ENCODE data around the gene CRB3. TPM values are rescaled to one million over a fixed set of nuclear protein-coding genes. Genes with fewer than 3 reads are reported as not detected.

Gene CRB3, protein sequence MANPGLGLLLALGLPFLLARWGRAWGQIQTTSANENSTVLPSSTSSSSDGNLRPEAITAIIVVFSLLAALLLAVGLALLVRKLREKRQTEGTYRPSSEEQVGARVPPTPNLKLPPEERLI
- 10 to 100 TPM; 23.1 to 39.3 TPM for total RNA-seq

DNA sequence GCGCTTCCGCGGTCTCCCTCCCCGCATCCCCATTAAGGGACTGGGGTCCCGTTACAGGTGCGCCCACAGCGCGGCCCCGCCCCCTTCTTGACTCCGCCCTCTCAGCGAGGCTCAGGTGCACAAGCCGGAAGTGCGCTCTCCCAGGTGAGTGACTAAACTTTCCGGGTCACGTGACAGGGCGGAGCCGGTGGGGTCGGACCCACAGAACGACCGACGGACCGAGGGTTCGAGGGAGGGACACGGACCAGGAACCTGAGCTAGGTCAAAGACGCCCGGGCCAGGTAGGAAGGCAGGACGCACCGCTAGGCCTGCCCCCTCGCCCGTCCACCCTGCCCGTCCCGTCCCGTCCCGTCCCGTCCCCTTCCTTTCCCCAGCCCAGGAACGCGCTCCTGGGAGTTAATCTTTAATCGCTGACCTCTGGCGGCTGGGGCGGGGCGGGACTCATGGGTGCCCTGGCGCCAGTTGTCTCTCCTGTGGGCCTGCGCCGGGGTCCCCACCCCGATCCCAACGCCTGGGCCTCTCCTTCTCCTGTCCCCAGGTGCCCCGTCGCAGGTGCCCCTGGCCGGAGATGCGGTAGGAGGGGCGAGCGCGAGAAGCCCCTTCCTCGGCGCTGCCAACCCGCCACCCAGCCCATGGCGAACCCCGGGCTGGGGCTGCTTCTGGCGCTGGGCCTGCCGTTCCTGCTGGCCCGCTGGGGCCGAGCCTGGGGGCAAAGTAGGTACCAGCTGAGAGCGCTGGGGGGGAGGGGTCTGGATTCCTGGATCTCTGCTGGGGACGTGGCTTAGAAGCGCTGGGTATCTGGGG lies at the start of gene CRB3:
Gene CRB3, plus strand, starts transcription at position 202 of the 804 bp plus-strand sequence. Its CDS starts 431 bp downstream, at position 633.
- peak; percentile 94 for TF ChIP-seq POLR2AphosphoS5 (IDR thresholded peaks at IDR 0.05)
- no peak for TF ChIP-seq CTCF (IDR thresholded peaks at IDR 0.05)
- TF ChIP-seq POLR2A (IDR thresholded peaks at IDR 0.05), result peak; percentile 73
- Histone ChIP-seq H3K27me3 (replicated peaks; ENCODE audit: insufficient read depth) (no peaks in the 10 kb centered on the region), H3K4me1 (replicated peaks) (no peaks in the 10 kb centered on the region), H3K36me3 (no peaks in the 10 kb centered on the region), H3K9me3 (no peaks in the 10 kb centered on the region), H3K4me3 (peak within 1 kb of the TSS; percentile 75), H3K27ac (peak within 1 kb of the TSS; percentile 61 to 70)
- DNase-seq (ENCODE audit: low spot score), result peak; percentile 90
- 2% methylated on average over 55 of the region's 65 CpGs for WGBS
- intact Hi-C loops (cut with DNase I), result no loop called here

GRCh38 chr19:6414793-6415590 lies 49.1 kb upstream of the CRB3 start:
- TF ChIP-seq POLR2AphosphoS5 (IDR thresholded peaks at IDR 0.05), result no peak
- 89% methylated on average over 45 of the region's 47 CpGs for WGBS
- intact Hi-C loops (cut with DNase I), result loop anchor here (5.0 kb wide), 1 partner anchor 193 kb away; no protein-coding TSS in a partner anchor
- Histone ChIP-seq H3K4me1 (replicated peaks) (no peaks in the 10 kb centered on the region), H3K27me3 (replicated peaks; ENCODE audit: insufficient read depth) (no peaks in the 10 kb centered on the region), H3K9me3 (no peaks in the 10 kb centered on the region), H3K4me3 (no peak overlapping the region), H3K27ac (no peak overlapping the region), H3K36me3 (peaks cover 16 to 52% of the 10 kb centered on the region in 2 donors)
- DNase-seq (ENCODE audit: low spot score), result no peak

DNA sequence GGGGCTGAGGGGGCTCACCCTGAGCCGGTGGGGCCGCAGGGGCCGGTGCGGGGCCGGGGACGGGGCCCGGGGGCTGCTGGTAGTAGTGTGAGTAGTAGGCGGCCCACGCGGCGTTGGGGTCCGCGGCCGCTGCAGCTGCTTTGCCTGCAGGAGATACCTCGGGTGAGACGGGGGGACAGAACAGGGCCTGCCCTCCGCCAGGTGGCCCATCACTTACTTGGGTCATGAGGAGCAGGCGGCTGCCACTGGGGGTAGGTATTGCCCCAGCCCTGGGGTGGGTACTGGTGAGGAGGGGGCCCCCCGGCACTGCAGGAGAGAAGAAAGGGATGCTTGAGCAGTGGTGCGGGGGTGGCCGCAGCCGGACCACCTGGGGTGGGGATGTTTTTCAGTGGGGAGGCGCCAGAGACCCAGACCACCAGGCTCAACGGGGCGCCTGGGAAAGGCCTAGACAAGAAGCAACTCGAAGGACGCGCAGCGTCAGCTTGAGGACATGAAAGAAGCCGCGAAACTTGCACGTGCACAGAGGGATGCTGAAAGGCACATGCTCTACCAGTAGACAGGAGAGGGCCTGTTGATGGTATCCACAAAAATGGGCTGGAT lies 48.4 kb upstream of the CRB3 start:
- Histone ChIP-seq H3K4me1 (replicated peaks) (no peaks in the 10 kb centered on the region), H3K27ac (no peak overlapping the region), H3K27me3 (replicated peaks; ENCODE audit: insufficient read depth) (no peaks in the 10 kb centered on the region), H3K4me3 (no peak overlapping the region), H3K36me3 (peaks cover 16 to 56% of the 10 kb centered on the region in 2 donors), H3K9me3 (no peaks in the 10 kb centered on the region)
- WGBS, result 89% methylated on average over 32 of the region's 32 CpGs
- intact Hi-C loops (cut with DNase I), result loop anchor here (5.0 kb wide), 1 partner anchor 193 kb away; no protein-coding TSS in a partner anchor
- no peak for TF ChIP-seq CTCF (IDR thresholded peaks at IDR 0.05)
- TF ChIP-seq POLR2A (IDR thresholded peaks at IDR 0.05), result no peak
- TF ChIP-seq POLR2AphosphoS5 (IDR thresholded peaks at IDR 0.05), result no peak
- no peak for DNase-seq (ENCODE audit: low spot score)

DNA sequence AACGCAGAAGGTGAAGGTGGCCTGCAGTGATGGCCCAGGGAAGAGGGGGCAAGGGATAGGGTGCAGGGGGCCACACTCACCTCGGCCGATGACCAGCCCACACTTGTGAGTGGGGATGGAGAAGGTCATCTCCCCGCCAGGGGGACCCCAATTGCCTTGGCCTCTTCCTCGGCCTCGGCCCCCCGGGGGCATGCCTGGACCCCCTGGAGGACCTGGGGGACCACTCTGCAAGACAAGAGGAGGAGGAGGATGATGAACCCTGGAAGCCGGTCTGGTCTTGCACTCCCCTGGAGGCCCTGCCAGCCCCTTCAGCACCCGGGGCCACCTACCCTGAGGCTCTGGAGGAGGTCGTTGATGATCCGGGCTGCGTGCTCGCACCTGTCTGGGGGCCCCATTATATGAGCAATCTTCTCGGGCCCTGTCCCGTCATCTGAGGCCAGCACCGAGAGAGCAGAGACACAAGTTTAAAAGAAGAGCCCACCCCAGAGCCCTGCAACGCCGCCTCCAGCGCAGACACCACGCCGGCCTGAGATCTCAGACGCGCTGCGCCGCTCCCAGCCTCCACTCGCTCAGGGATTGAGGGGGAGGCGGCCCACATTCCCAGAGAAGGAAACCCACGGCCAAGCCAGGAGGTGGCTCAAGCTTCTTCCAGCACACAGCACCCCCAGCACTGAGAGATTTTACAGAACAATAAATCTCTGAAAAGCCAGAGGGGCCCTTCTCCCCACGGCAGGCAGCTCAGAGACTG lies 47.2 kb upstream of the CRB3 start:
- no peak for TF ChIP-seq POLR2A (IDR thresholded peaks at IDR 0.05)
- TF ChIP-seq POLR2AphosphoS5 (IDR thresholded peaks at IDR 0.05), result no peak
- no peak for TF ChIP-seq CTCF (IDR thresholded peaks at IDR 0.05)
- H3K36me3 ChIP-seq, result peaks cover 16 to 56% of the 10 kb centered on the region in 2 donors
- H3K4me3 ChIP-seq, result no peak overlapping the region
- no peak overlapping the region for H3K27ac ChIP-seq
- H3K4me1 ChIP-seq (replicated peaks), result no peaks in the 10 kb centered on the region
- no peaks in the 10 kb centered on the region for H3K9me3 ChIP-seq
- 85% methylated on average over 29 of the region's 29 CpGs for WGBS
- intact Hi-C loops (cut with DNase I), result loop anchor here (5.0 kb wide), 1 partner anchor 195 kb away; no protein-coding TSS in a partner anchor
- H3K27me3 ChIP-seq (replicated peaks; ENCODE audit: insufficient read depth), result no peaks in the 10 kb centered on the region
- DNase-seq (ENCODE audit: low spot score), result no peak

Data from prostate gland (tissue), 2 donors.